Skin epidermis (tissue), 12 donors: ENCODE measurements around the gene CLEC18B.
"Not testable (repeated sequence)": the region's sequence is repeated elsewhere in the genome, so short reads cannot be mapped to it uniquely, and the experiment has no call there.

Experiments
- H3K27ac ChIP-seq, 21 experiments: fragments of 200-600 bp; sonication (generic) in 11 of 21; one replicate each; pipeline ENCODE4 v1.5.0; 2020; ENCODE audit warnings: mild to moderate bottlenecking in 3 of 21, inconsistent platforms in 2 of 21, moderate library complexity in 2 of 21
- H3K4me3 ChIP-seq, 7 experiments: fragments of 200-600 bp; sonication (generic) in 2 of 7; one replicate each; pipeline ENCODE4 v1.5.0; 2020; ENCODE audit warnings: inconsistent platforms in 2 of 7, mild to moderate bottlenecking in 2 of 7, moderate library complexity in 1 of 7

CLEC18B gene

GRCh38 chr16:74420612-74421481 lies at the start of gene CLEC18B:
CLEC18B (minus strand) TSS chr16:74421478; CDS start chr16:74421270, 208 bp downstream.
- H3K4me3 ChIP-seq, H3K27ac ChIP-seq: not testable (repeated sequence)

- H3K27ac ChIP-seq: no peak overlapping the region
- H3K4me3 ChIP-seq: no peak overlapping the region
Measured at GRCh38 chr16:74469946-74470478, 48.7 kb upstream of the CLEC18B start.

GRCh38 chr16:74468807-74469525 lies 47.7 kb upstream of the CLEC18B start:
- Histone ChIP-seq H3K4me3 (no peak overlapping the region), H3K27ac (peak overlapping the region in 1 of 21 experiments; percentile 10)

GRCh38 chr16:74466872-74467271 lies 45.6 kb upstream of the CLEC18B start:
- Histone ChIP-seq H3K4me3 (no peak overlapping the region), H3K27ac (no peak overlapping the region)

- no peak overlapping the region for H3K4me3 ChIP-seq
- no peak overlapping the region for H3K27ac ChIP-seq
Measured at GRCh38 chr16:74465851-74466685, 44.8 kb upstream of the CLEC18B start.

- no peak overlapping the region for H3K27ac ChIP-seq
Measured at GRCh38 chr16:74465281-74465680, 44.0 kb upstream of the CLEC18B start.

GRCh38 chr16:74463888-74464287 lies 42.6 kb upstream of the CLEC18B start:
- H3K4me3 ChIP-seq: no peak overlapping the region

More at GRCh38 chr16:74465281-74465680, 44.0 kb upstream of the CLEC18B start:
- H3K4me3 ChIP-seq: no peak overlapping the region

GRCh38 chr16:74462361-74462760 lies 41.1 kb upstream of the CLEC18B start:
- Histone ChIP-seq H3K4me3 (no peak overlapping the region), H3K27ac (peak overlapping the region in 1 of 21 experiments; percentile 9)

More at GRCh38 chr16:74463888-74464287, 42.6 kb upstream of the CLEC18B start:
- H3K27ac ChIP-seq: no peak overlapping the region

- Histone ChIP-seq H3K27ac (no peak overlapping the region), H3K4me3 (no peak overlapping the region)
Measured at GRCh38 chr16:74461826-74462225, 40.5 kb upstream of the CLEC18B start.

GRCh38 chr16:74460542-74460941 lies 39.3 kb upstream of the CLEC18B start:
- Histone ChIP-seq H3K4me3 (no peak overlapping the region), H3K27ac (no peak overlapping the region)

- Histone ChIP-seq H3K4me3 (no peak overlapping the region), H3K27ac (peak overlapping the region in 1 of 21 experiments; percentile 49)
Measured at GRCh38 chr16:74456290-74456625, 35.0 kb upstream of the CLEC18B start.

GRCh38 chr16:74455619-74456289 lies 34.5 kb upstream of the CLEC18B start:
- Histone ChIP-seq H3K27ac (peak overlapping the region in 4 of 21 experiments; percentile 5 to 49 (median 12)), H3K4me3 (no peak overlapping the region)

- H3K4me3 ChIP-seq: no peak overlapping the region
- H3K27ac ChIP-seq: peak overlapping the region in 3 of 21 experiments; percentile 10 to 49 (median 15)
Measured at GRCh38 chr16:74455213-74455612, 33.9 kb upstream of the CLEC18B start.

- H3K27ac ChIP-seq: peak overlapping the region in 3 of 21 experiments; percentile 7 to 39 (median 33)
- no peak overlapping the region for H3K4me3 ChIP-seq
Measured at GRCh38 chr16:74451951-74452758, 30.9 kb upstream of the CLEC18B start.

- Histone ChIP-seq H3K4me3 (no peak overlapping the region), H3K27ac (peak overlapping the region in 3 of 21 experiments; percentile 23 to 74 (median 67))
Measured at GRCh38 chr16:74450967-74451760, 29.9 kb upstream of the CLEC18B start.

- H3K4me3 ChIP-seq: no peak overlapping the region
- H3K27ac ChIP-seq: peak overlapping the region in 18 of 21 experiments; percentile 32 to 83 (median 65)
Measured at GRCh38 chr16:74450236-74450635, 29.0 kb upstream of the CLEC18B start.

GRCh38 chr16:74449470-74449869 lies 28.2 kb upstream of the CLEC18B start:
- H3K4me3 ChIP-seq: no peak overlapping the region
- peak overlapping the region in 18 of 21 experiments; percentile 32 to 83 (median 69) for H3K27ac ChIP-seq
